Neural crest cell (in vitro differentiated cells): ENCODE measurements around the gene CNGA2. TPM values are rescaled to one million over a fixed set of nuclear protein-coding genes. Genes with fewer than 3 reads are reported as not detected.

Experiments used
- DNase-seq: peaks from one replicate; pipeline ENCODE4 v3.0.0; 2021; ENCODE audit warnings: low read depth, mixed read lengths, low spot score
- H3K27ac Mint-ChIP-seq: one replicate; pipeline ENCODE4 v1.8.0; 2021; ENCODE audit warnings: mild to moderate bottlenecking, mixed read lengths; ENCODE audit not compliant: unreplicated experiment
- H3K27me3 Mint-ChIP-seq: 2 replicates; pipeline ENCODE4 v1.8.0; 2021; ENCODE audit warnings: low read depth, mild to moderate bottlenecking, mixed read lengths
- H3K36me3 Mint-ChIP-seq: 2 replicates; pipeline ENCODE4 v1.8.0; 2021; ENCODE audit warnings: low read depth, mild to moderate bottlenecking, mixed read lengths
- H3K4me1 Mint-ChIP-seq: 2 replicates; pipeline ENCODE4 v1.8.0; 2021; ENCODE audit warnings: mixed read lengths
- H3K4me3 Mint-ChIP-seq: one replicate; pipeline ENCODE4 v1.8.0; 2021; ENCODE audit warnings: mild to moderate bottlenecking, mixed read lengths
- H3K9me3 Mint-ChIP-seq: 2 replicates; pipeline ENCODE4 v1.8.0; 2021; ENCODE audit warnings: mixed read lengths
- CTCF ChIP-seq: fragments of 200-600 bp; sonication (generic); conservative IDR thresholded peaks from 2 replicates; pipeline ENCODE4 v1.5.0; 2021; ENCODE audit warnings: antibody characterized with exemption, mild to moderate bottlenecking
- total RNA-seq: library from RNA; stranded (reverse); gene quantifications from 2 replicates; pipeline ENCODE4 v1.2.1, GENCODE V29; 2021

Gene CNGA2
- total RNA-seq, 1 donor from 2014 or later: not detected

- H3K27me3 Mint-ChIP-seq: peaks cover 13% of the 10 kb centered on the region
- peaks cover 17% of the 10 kb centered on the region for H3K9me3 Mint-ChIP-seq
- no peak for TF ChIP-seq CTCF
- DNase-seq: no peak
- no peaks in the 10 kb centered on the region for H3K4me1 Mint-ChIP-seq
- H3K27ac Mint-ChIP-seq: no peak overlapping the region
- peaks cover 6% of the 10 kb centered on the region for H3K36me3 Mint-ChIP-seq
- H3K4me3 Mint-ChIP-seq: no peak overlapping the region
Measured at GRCh38 chrX:151792505-151792904, 58.0 kb downstream of the CNGA2 start.

GRCh38 chrX:151793886-151794285 is 59.3 kb downstream of the CNGA2 start:
- Mint-ChIP-seq H3K4me1 (no peaks in the 10 kb centered on the region), H3K27me3 (peaks cover 13% of the 10 kb centered on the region), H3K27ac (no peak overlapping the region), H3K9me3 (peaks cover 17% of the 10 kb centered on the region), H3K4me3 (no peak overlapping the region), H3K36me3 (peaks cover 6% of the 10 kb centered on the region)
- DNase-seq: no peak
- TF ChIP-seq CTCF: no peak

Other genes starting within 250 kb of the CNGA2 start
- gene PASD1, start 171.1 kb upstream of the CNGA2 start, total RNA-seq: not detected in 2 replicates
- gene PRRG3, start 39.3 kb upstream of the CNGA2 start, total RNA-seq: 2.6 and 2.9 TPM in 2 replicates
- gene FATE1, start 18.7 kb upstream of the CNGA2 start, total RNA-seq: not detected in 2 replicates
- not detected in 2 replicates for gene MAGEA4, start 178.1 kb downstream of the CNGA2 start, total RNA-seq
- gene GABRE, start 239.9 kb downstream of the CNGA2 start, total RNA-seq: 0.44 and 0.50 TPM in 2 replicates